ENCODE results near the gene PPM1N. TPM values are rescaled to one million over a fixed set of nuclear protein-coding genes. Genes with fewer than 3 reads are reported as not detected.

PPM1N gene
- total RNA-seq, 1 donor = 0.36 TPM

DNA sequence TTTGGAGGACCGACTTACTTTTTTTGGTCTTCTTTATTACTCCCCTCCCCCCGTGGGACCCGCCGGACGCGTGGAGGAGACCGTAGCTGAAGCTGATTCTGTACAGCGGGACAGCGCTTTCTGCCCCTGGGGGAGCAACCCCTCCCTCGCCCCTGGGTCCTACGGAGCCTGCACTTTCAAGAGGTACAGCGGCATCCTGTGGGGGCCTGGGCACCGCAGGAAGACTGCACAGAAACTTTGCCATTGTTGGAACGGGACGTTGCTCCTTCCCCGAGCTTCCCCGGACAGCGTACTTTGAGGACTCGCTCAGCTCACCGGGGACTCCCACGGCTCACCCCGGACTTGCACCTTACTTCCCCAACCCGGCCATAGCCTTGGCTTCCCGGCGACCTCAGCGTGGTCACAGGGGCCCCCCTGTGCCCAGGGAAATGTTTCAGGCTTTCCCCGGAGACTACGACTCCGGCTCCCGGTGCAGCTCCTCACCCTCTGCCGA is 30.0 kb upstream of the PPM1N start:
- peaks cover 21% of the 10 kb centered on the region for H3K4me1 ChIP-seq (ENCODE audit: insufficient read depth, low read length)
- H3K36me3 ChIP-seq (ENCODE audit: insufficient read depth, low read length) = peaks cover 8% of the 10 kb centered on the region
- H3K27ac ChIP-seq (ENCODE audit: low read depth, low read length) = peak overlapping the region; percentile 97
- H3K27me3 ChIP-seq (ENCODE audit: insufficient read depth, low read length) = no peaks in the 10 kb centered on the region
- H3K9me3 ChIP-seq (ENCODE audit: low read depth, low read length) = no peaks in the 10 kb centered on the region
- TF ChIP-seq, protein P1, sequence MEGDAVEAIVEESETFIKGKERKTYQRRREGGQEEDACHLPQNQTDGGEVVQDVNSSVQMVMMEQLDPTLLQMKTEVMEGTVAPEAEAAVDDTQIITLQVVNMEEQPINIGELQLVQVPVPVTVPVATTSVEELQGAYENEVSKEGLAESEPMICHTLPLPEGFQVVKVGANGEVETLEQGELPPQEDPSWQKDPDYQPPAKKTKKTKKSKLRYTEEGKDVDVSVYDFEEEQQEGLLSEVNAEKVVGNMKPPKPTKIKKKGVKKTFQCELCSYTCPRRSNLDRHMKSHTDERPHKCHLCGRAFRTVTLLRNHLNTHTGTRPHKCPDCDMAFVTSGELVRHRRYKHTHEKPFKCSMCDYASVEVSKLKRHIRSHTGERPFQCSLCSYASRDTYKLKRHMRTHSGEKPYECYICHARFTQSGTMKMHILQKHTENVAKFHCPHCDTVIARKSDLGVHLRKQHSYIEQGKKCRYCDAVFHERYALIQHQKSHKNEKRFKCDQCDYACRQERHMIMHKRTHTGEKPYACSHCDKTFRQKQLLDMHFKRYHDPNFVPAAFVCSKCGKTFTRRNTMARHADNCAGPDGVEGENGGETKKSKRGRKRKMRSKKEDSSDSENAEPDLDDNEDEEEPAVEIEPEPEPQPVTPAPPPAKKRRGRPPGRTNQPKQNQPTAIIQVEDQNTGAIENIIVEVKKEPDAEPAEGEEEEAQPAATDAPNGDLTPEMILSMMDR (IDR thresholded peaks at IDR 0.05; ENCODE audit: extremely low read depth, low read depth, low read length) = no peak
- H2AFZ ChIP-seq (ENCODE audit: low read length) = no peak overlapping the region
- H3K4me2 ChIP-seq (ENCODE audit: insufficient read depth, low read length) = peak overlapping the region; percentile 100
- DNase-seq (ENCODE audit: insufficient read length, low spot score, missing footprints) = peak; percentile 72
- peaks cover 5% of the 10 kb centered on the region for H4K20me1 ChIP-seq (ENCODE audit: insufficient read depth, low read length)
- peak overlapping the region; percentile 95 for H3K4me3 ChIP-seq (ENCODE audit: insufficient read depth, low read length)
- H3K79me2 ChIP-seq (ENCODE audit: insufficient read depth, low read length) = peaks cover 36% of the 10 kb centered on the region

DNA sequence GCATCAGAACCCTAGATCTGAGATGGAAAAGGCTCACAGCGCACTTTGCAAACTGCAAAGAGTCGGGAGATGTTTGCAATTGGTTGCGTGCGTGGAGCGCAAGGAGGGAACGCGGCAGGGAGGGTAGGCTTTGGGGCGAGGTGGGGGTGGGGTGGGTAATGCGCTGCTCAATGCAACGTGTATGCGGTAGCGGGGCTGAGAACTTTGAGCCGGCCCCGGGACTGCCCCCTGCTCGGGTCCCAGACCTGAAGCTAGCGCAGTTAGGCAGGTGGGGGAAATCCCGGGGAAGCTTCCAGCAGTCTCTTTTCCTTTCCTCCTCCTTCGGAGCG is 29.5 kb upstream of the PPM1N start:
- peaks cover 8% of the 10 kb centered on the region for H3K36me3 ChIP-seq (ENCODE audit: insufficient read depth, low read length)

DNA sequence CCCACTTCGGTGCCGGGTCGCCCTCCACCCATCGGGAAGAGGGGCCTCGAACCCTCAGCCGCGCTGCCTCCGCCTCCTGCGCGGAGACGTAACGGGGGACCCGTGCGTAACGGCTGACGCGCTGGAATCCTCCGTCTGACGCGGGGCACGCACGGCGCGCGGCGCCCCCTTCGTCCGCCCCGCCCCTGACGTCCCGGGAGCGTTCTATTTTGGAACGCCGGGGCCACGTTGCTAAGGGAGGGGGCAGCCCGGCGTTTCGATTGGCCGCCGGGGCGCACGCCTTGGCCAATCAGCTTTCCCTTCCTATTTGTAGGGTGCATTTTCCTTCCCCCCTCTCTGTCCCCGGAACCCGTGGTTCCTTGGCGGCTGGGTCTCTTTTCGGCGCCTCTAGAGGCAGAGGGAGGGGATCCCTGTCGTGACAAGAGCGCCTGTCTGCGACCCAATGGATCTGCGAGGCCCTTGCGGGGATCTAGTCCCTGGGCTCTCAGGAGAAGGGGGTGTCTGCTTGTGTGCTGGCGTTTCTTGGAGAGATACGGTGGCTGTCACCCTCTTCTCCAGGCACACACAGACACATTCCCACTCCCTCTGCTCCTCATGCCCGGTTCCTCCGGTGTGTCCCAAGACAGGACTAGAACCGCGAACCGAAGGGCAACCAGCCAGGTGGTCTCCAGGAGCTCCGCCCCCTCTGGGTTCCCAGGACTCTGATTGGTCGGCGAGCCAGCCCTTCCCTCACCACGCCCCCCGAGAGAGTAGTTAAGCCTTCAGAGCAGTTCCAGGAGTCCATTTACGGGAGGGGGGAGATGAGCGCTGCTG is 28.9 kb upstream of the PPM1N start:
- DNase-seq (ENCODE audit: insufficient read length, low spot score, missing footprints) = peak; percentile 99

More for the DNA sequence above, 29.5 kb upstream of the PPM1N start:
- Histone ChIP-seq H2AFZ (ENCODE audit: low read length) (no peak overlapping the region), H3K4me3 (ENCODE audit: insufficient read depth, low read length) (peak overlapping the region; percentile 95), H4K20me1 (ENCODE audit: insufficient read depth, low read length) (peaks cover 5% of the 10 kb centered on the region), H3K27ac (ENCODE audit: low read depth, low read length) (peak overlapping the region; percentile 97), H3K4me1 (ENCODE audit: insufficient read depth, low read length) (peaks cover 21% of the 10 kb centered on the region), H3K4me2 (ENCODE audit: insufficient read depth, low read length) (peak overlapping the region; percentile 100), H3K9me3 (ENCODE audit: low read depth, low read length) (no peaks in the 10 kb centered on the region), H3K79me2 (ENCODE audit: insufficient read depth, low read length) (peaks cover 41% of the 10 kb centered on the region), H3K27me3 (ENCODE audit: insufficient read depth, low read length) (no peaks in the 10 kb centered on the region)
- peak; percentile 90 for DNase-seq (ENCODE audit: insufficient read length, low spot score, missing footprints)
- TF ChIP-seq, protein P1 (IDR thresholded peaks at IDR 0.05; ENCODE audit: extremely low read depth, low read depth, low read length) = no peak

More for the DNA sequence above, 28.9 kb upstream of the PPM1N start:
- Histone ChIP-seq H3K9me3 (ENCODE audit: low read depth, low read length) (no peaks in the 10 kb centered on the region), H3K79me2 (ENCODE audit: insufficient read depth, low read length) (peaks cover 45% of the 10 kb centered on the region), H3K4me3 (ENCODE audit: insufficient read depth, low read length) (peak overlapping the region; percentile 95), H3K4me2 (ENCODE audit: insufficient read depth, low read length) (peak overlapping the region; percentile 100), H4K20me1 (ENCODE audit: insufficient read depth, low read length) (peaks cover 5% of the 10 kb centered on the region), H3K27me3 (ENCODE audit: insufficient read depth, low read length) (no peaks in the 10 kb centered on the region), H3K36me3 (ENCODE audit: insufficient read depth, low read length) (peaks cover 8% of the 10 kb centered on the region), H3K27ac (ENCODE audit: low read depth, low read length) (peak overlapping the region; percentile 97), H2AFZ (ENCODE audit: low read length) (no peak overlapping the region), H3K4me1 (ENCODE audit: insufficient read depth, low read length) (peaks cover 21% of the 10 kb centered on the region)
- TF ChIP-seq, protein P1 (IDR thresholded peaks at IDR 0.05; ENCODE audit: extremely low read depth, low read depth, low read length) = no peak
